DOHH2 (cell line): ENCODE data around the gene TIMM23B.
"Not testable (repeated sequence)": the region's sequence is repeated elsewhere in the genome, so short reads cannot be mapped to it uniquely, and the experiment has no call there.

Experiments used
- CTCF ChIP-seq: fragments of 200-600 bp; sonication (generic); IDR thresholded peaks from one replicate; pipeline ENCODE4 v1.5.1; 2014; ENCODE audit warnings: antibody characterized with exemption, mild to moderate bottlenecking, low read depth, low read length; ENCODE audit not compliant: poor library complexity, severe bottlenecking
- EZH2phosphoT487 ChIP-seq: fragments of 200-600 bp; sonication (generic); IDR thresholded peaks from 2 replicates; pipeline ENCODE4 v1.6.1; 2017; ENCODE audit warnings: borderline replicate concordance, mild to moderate bottlenecking, antibody characterized with exemption, low read length, moderate library complexity, mixed read lengths

- not testable (repeated sequence) for TF ChIP-seq CTCF, EZH2phosphoT487
Observed at GRCh38 chr10:49988376-49988775, 46.5 kb downstream of the TIMM23B start, which contains the start of gene AGAP6.
